MM.1S (cell line): ENCODE data around the gene KLK2.

Experiments
- DNase-seq: peaks from one replicate; pipeline ENCODE4 v3.0.0-alpha.2; 2015
- H2AFZ ChIP-seq: fragments of 300-600 bp; sonication (generic); 2 replicates; pipeline ENCODE4 v1.6.0; 2016; ENCODE audit warnings: antibody characterized with exemption, low read length
- H3F3A ChIP-seq: fragments of 300-600 bp; sonication (generic); 2 replicates; pipeline ENCODE4 v1.6.1; 2016; ENCODE audit warnings: mild to moderate bottlenecking, antibody characterized with exemption, low read length, moderate library complexity, mixed read lengths; ENCODE audit not compliant: insufficient read depth
- H3K27ac ChIP-seq: fragments of 300-600 bp; sonication (generic); 2 replicates; pipeline ENCODE4 v1.5.1; 2016; ENCODE audit warnings: mild to moderate bottlenecking, low read length
- H3K27me3 ChIP-seq: fragments of 300-600 bp; sonication (generic); replicated peaks from 2 replicates; pipeline ENCODE4 v1.6.0; 2016; ENCODE audit warnings: low read length; ENCODE audit not compliant: insufficient read depth
- H3K36me3 ChIP-seq: fragments of 300-600 bp; sonication (generic); replicated peaks from 2 replicates; pipeline ENCODE4 v1.6.1; 2016; ENCODE audit warnings: mild to moderate bottlenecking, low read length, mixed read lengths; ENCODE audit not compliant: insufficient read depth
- H3K4me1 ChIP-seq: fragments of 300-600 bp; sonication (generic); 2 replicates; pipeline ENCODE4 v1.6.1; 2016; ENCODE audit warnings: low read length, mixed read lengths
- H3K4me2 ChIP-seq: fragments of 300-600 bp; sonication (generic); 2 replicates; pipeline ENCODE4 v1.6.0; 2016; ENCODE audit warnings: low read depth, low read length
- H3K4me3 ChIP-seq: fragments of 300-600 bp; sonication (generic); 2 replicates; pipeline ENCODE4 v1.5.1; 2016; ENCODE audit warnings: low read length, mixed read lengths
- H3K79me2 ChIP-seq: fragments of 300-600 bp; sonication (generic); 2 replicates; pipeline ENCODE4 v1.6.1; 2016; ENCODE audit warnings: mixed run types, low read length, mixed read lengths
- H3K9ac ChIP-seq: fragments of 300-600 bp; sonication (generic); 2 replicates; pipeline ENCODE4 v1.6.1; 2016; ENCODE audit warnings: low read length, mixed read lengths
- H3K9me2 ChIP-seq: fragments of 300-600 bp; sonication (generic); replicated peaks from 2 replicates; pipeline ENCODE4 v1.6.1; 2016; ENCODE audit warnings: mild to moderate bottlenecking, low read length, mixed read lengths; ENCODE audit not compliant: insufficient read depth
- H3K9me3 ChIP-seq: fragments of 300-600 bp; sonication (generic); replicated peaks from 2 replicates; pipeline ENCODE4 v1.6.1; 2016; ENCODE audit warnings: mild to moderate bottlenecking, low read length, mixed read lengths; ENCODE audit not compliant: insufficient read depth
- H4K20me1 ChIP-seq: fragments of 300-600 bp; sonication (generic); 2 replicates; pipeline ENCODE4 v1.6.1; 2016; ENCODE audit warnings: mild to moderate bottlenecking, low read length, moderate library complexity, mixed read lengths; ENCODE audit not compliant: insufficient read depth
- CTCF ChIP-seq: fragments of 300-600 bp; sonication (generic); IDR thresholded peaks from 2 replicates; pipeline ENCODE4 v1.5.1; 2016; ENCODE audit warnings: antibody characterized with exemption, low read length, mixed read lengths
- EZH2 ChIP-seq: fragments of 300-600 bp; sonication (generic); optimal IDR thresholded peaks from 2 replicates; pipeline ENCODE3; 2017; ENCODE audit warnings: low read depth, mild to moderate bottlenecking, antibody characterized with exemption, low read length, mixed read lengths
- EZH2phosphoT487 ChIP-seq: fragments of 300-600 bp; sonication (generic); IDR thresholded peaks from 2 replicates; pipeline ENCODE4 v1.6.1; 2018; ENCODE audit warnings: antibody characterized with exemption, low read length

Gene KLK2

GRCh38 chr19:50844296-50844935 lies 28.8 kb upstream of the KLK2 start:
- Histone ChIP-seq H3F3A (no peaks in the 10 kb centered on the region), H4K20me1 (no peaks in the 10 kb centered on the region), H3K9me2 (no peaks in the 10 kb centered on the region), H3K9ac (no peak overlapping the region), H3K36me3 (no peaks in the 10 kb centered on the region), H3K4me3 (no peak overlapping the region), H3K79me2 (no peaks in the 10 kb centered on the region), H3K9me3 (no peaks in the 10 kb centered on the region), H3K4me1 (peaks cover 7% of the 10 kb centered on the region; the same call in 1 of the 2 replicates), H3K27ac (no peak overlapping the region), H3K4me2 (0 out of 2 replicates have a peak overlapping the region, but pooled peaks have one; percentile 24), H2AFZ (no peak overlapping the region), H3K27me3 (peaks cover 73% of the 10 kb centered on the region)
- TF ChIP-seq EZH2 (no peak), EZH2phosphoT487 (no peak), CTCF (no peak)
- peak; percentile 50 for DNase-seq

- H3K4me3 ChIP-seq: no peak overlapping the region
- H3K9ac ChIP-seq: no peak overlapping the region
- DNase-seq: no peak
- no peaks in the 10 kb centered on the region for H3K9me3 ChIP-seq
- no peak overlapping the region for H2AFZ ChIP-seq
- no peaks in the 10 kb centered on the region for H3F3A ChIP-seq
- TF ChIP-seq EZH2phosphoT487 (no peak), EZH2 (no peak), CTCF (no peak)
- peaks cover 45% of the 10 kb centered on the region for H3K27me3 ChIP-seq
- no peaks in the 10 kb centered on the region for H4K20me1 ChIP-seq
- no peaks in the 10 kb centered on the region for H3K79me2 ChIP-seq
- H3K36me3 ChIP-seq: no peaks in the 10 kb centered on the region
- H3K4me1 ChIP-seq: no peaks in the 10 kb centered on the region
- H3K4me2 ChIP-seq: no peak overlapping the region
- no peak overlapping the region for H3K27ac ChIP-seq
- H3K9me2 ChIP-seq: no peaks in the 10 kb centered on the region
Measured at GRCh38 chr19:50850738-50851137, 22.5 kb upstream of the KLK2 start.

- no peak overlapping the region for H3K4me2 ChIP-seq
- no peaks in the 10 kb centered on the region for H3K9me3 ChIP-seq
- no peaks in the 10 kb centered on the region for H3F3A ChIP-seq
- H3K36me3 ChIP-seq: no peaks in the 10 kb centered on the region
- no peak overlapping the region for H3K9ac ChIP-seq
- H4K20me1 ChIP-seq: no peaks in the 10 kb centered on the region
- H3K27ac ChIP-seq: no peak overlapping the region
- no peak for DNase-seq
- H3K9me2 ChIP-seq: no peaks in the 10 kb centered on the region
- H2AFZ ChIP-seq: no peak overlapping the region
- H3K79me2 ChIP-seq: no peaks in the 10 kb centered on the region
- H3K4me3 ChIP-seq: no peak overlapping the region
- TF ChIP-seq EZH2phosphoT487: no peak
- no peak for TF ChIP-seq CTCF
- TF ChIP-seq EZH2: no peak
- H3K27me3 ChIP-seq: peaks cover 37% of the 10 kb centered on the region
- H3K4me1 ChIP-seq: no peaks in the 10 kb centered on the region
Measured at GRCh38 chr19:50851620-50852019, 21.6 kb upstream of the KLK2 start.
